Suprapubic skin (tissue), 4 donors: ENCODE measurements around the gene EGR2. TPM values are rescaled to one million over a fixed set of nuclear protein-coding genes. Genes with fewer than 3 reads are reported as not detected.

Experiments used
- DNase-seq, 2 donors: peaks; one replicate each; pipeline ENCODE4 v3.0.0-alpha.2; 2019; ENCODE audit warnings: low spot score in 2 of 2
- H3K27ac ChIP-seq: fragments of 200-600 bp; sonication (generic); one replicate; pipeline ENCODE4 v1.5.1; 2019
- H3K27me3 ChIP-seq: fragments of 200-600 bp; sonication (generic); one replicate; pipeline ENCODE4 v1.5.1; 2019
- H3K36me3 ChIP-seq: fragments of 200-600 bp; sonication (generic); one replicate; pipeline ENCODE4 v1.5.1; 2019
- H3K4me1 ChIP-seq: fragments of 200-600 bp; sonication (generic); one replicate; pipeline ENCODE4 v1.5.1; 2019
- H3K4me3 ChIP-seq: fragments of 200-600 bp; sonication (generic); one replicate; pipeline ENCODE4 v1.5.1; 2019; ENCODE audit warnings: mild to moderate bottlenecking
- H3K9me3 ChIP-seq: fragments of 200-600 bp; sonication (generic); one replicate; pipeline ENCODE4 v1.5.1; 2019
- EP300 ChIP-seq: sonication (generic); formaldehyde crosslinking; IDR thresholded peaks from one replicate; pipeline ENCODE4 v1.6.1; 2017; ENCODE audit warnings: antibody characterized with exemption
- POLR2A ChIP-seq, 2 donors: fragments of 450-650 bp; IDR thresholded peaks; one replicate each; pipeline ENCODE4 v1.6.1; 2017; ENCODE audit warnings: antibody characterized with exemption in 2 of 2, mild to moderate bottlenecking in 2 of 2, moderate library complexity in 2 of 2
- POLR2AphosphoS5 ChIP-seq, 3 donors: sonication (generic); formaldehyde crosslinking; IDR thresholded peaks; one replicate each; pipeline ENCODE4 v1.6.1; 2017; ENCODE audit warnings: antibody characterized with exemption in 3 of 3
- WGBS: methylation state at CpG from one replicate; pipeline ENCODE4 v1.1.5; 2018; 5-methylcytosine and 5-hydroxymethylcytosine counted together
- total RNA-seq, 4 donors: library from RNA; depleted of rRNA; stranded (reverse); fragments of >200 nt; gene quantifications; one replicate each; pipeline ENCODE4 v1.1.0, GENCODE V29; 2016
- TF ChIP-seq, protein P1 (sequence below), 2 donors: fragments of 200-600 bp in 1 of 2; fragments of 450-650 bp in 1 of 2; sonication (generic) in 1 of 2; IDR thresholded peaks; one replicate each; pipeline ENCODE4 v1.5.1; 2016 to 2019; ENCODE audit warnings: antibody characterized with exemption in 2 of 2, mild to moderate bottlenecking in 1 of 2, moderate library complexity in 1 of 2

EGR2 gene
- total RNA-seq, 4 donors from 2014 or later: 7.2 to 39.0 (median 24.3) TPM

DNA sequence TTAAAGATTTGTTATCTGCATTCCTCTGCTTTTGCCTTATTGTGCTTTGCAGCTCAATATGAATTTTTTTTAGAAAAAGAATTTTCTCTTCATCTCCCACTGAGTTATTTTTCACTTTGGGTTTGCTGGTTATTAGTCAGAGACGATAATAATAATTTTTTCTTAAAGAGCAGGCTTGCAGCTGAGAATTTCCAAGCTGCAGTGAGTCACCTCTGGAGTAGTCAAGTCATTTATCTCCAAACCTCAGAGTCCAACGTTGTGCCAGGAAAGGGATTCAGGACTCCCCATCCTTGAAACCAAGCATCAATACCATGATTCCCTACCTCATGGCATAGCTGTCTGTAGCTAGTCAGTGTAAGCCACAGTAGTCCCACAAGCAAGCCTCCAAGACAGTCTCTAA is 15.2 kb upstream of the EGR2 start:
- 56% methylated on average over 2 of the region's 2 CpGs for WGBS
- Histone ChIP-seq H3K4me1 (no peaks in the 10 kb centered on the region), H3K27ac (no peak overlapping the region), H3K4me3 (no peak overlapping the region), H3K27me3 (no peaks in the 10 kb centered on the region), H3K36me3 (no peaks in the 10 kb centered on the region), H3K9me3 (no peaks in the 10 kb centered on the region)
- DNase-seq: no peak
- TF ChIP-seq, protein P1, sequence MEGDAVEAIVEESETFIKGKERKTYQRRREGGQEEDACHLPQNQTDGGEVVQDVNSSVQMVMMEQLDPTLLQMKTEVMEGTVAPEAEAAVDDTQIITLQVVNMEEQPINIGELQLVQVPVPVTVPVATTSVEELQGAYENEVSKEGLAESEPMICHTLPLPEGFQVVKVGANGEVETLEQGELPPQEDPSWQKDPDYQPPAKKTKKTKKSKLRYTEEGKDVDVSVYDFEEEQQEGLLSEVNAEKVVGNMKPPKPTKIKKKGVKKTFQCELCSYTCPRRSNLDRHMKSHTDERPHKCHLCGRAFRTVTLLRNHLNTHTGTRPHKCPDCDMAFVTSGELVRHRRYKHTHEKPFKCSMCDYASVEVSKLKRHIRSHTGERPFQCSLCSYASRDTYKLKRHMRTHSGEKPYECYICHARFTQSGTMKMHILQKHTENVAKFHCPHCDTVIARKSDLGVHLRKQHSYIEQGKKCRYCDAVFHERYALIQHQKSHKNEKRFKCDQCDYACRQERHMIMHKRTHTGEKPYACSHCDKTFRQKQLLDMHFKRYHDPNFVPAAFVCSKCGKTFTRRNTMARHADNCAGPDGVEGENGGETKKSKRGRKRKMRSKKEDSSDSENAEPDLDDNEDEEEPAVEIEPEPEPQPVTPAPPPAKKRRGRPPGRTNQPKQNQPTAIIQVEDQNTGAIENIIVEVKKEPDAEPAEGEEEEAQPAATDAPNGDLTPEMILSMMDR (IDR thresholded peaks at IDR 0.05): no peak
- TF ChIP-seq EP300 (no peak), POLR2A (IDR thresholded peaks at IDR 0.05) (no peak), POLR2AphosphoS5 (IDR thresholded peaks at IDR 0.05) (no peak)

DNA sequence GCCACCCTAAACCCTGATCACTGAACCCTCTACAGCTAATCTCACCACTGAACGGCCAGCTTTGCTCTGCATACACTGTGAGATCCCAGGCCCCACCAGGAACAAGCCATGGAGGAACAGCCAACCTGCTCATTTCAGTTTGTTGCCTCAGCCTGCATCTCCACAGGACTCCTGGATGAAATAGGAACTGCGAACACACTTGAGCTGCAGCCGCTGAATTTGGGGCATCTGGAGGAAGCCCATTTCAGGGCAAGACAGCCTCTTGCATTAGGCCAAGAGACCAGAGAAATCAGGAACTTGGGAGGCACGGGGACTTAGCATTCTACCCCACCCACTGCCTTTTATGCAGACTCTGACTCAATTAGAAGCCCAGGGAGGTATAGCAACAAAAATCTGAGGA is 14.5 kb upstream of the EGR2 start:
- TF ChIP-seq POLR2A (IDR thresholded peaks at IDR 0.05): no peak
- no peak for TF ChIP-seq EP300
- TF ChIP-seq, protein P1 (IDR thresholded peaks at IDR 0.05): no peak
- TF ChIP-seq POLR2AphosphoS5 (IDR thresholded peaks at IDR 0.05): no peak
- H3K27ac ChIP-seq: no peak overlapping the region
- H3K4me1 ChIP-seq: no peaks in the 10 kb centered on the region
- no peaks in the 10 kb centered on the region for H3K36me3 ChIP-seq
- H3K9me3 ChIP-seq: no peaks in the 10 kb centered on the region
- no peaks in the 10 kb centered on the region for H3K27me3 ChIP-seq
- 75% methylated on average over 4 of the region's 4 CpGs for WGBS
- no peak for DNase-seq
- H3K4me3 ChIP-seq: no peak overlapping the region

GRCh38 chr10:62829622-62830021 is 13.5 kb upstream of the EGR2 start:
- no peak for DNase-seq
- TF ChIP-seq EP300 (no peak), POLR2A (IDR thresholded peaks at IDR 0.05) (no peak), POLR2AphosphoS5 (IDR thresholded peaks at IDR 0.05) (no peak)
- TF ChIP-seq, protein P1 (IDR thresholded peaks at IDR 0.05): no peak
- 80% methylated on average over 2 of the region's 2 CpGs for WGBS
- no peak overlapping the region for H3K27ac ChIP-seq
- no peaks in the 10 kb centered on the region for H3K36me3 ChIP-seq
- H3K4me3 ChIP-seq: no peak overlapping the region
- H3K9me3 ChIP-seq: no peaks in the 10 kb centered on the region
- H3K4me1 ChIP-seq: no peaks in the 10 kb centered on the region
- H3K27me3 ChIP-seq: no peaks in the 10 kb centered on the region

DNA sequence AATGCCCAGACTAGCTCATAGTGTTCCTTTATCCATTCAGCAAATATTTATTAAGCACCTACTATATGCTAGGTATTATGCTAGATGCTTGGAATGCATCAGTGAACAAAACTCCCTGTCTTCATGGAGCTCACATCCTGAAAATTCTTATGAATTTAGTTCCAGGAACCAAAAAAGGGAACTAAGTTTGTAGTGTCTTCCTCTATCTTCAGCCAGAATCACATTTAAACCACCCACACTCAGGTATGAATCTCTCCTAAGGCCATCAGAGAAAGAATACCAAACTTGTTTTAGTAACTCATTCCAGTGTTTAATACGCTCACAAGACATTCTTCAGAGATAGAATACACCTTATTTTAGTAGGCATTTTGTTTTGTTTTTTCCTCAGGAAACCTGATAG is 10.1 kb upstream of the EGR2 start:
- Histone ChIP-seq H3K9me3 (no peaks in the 10 kb centered on the region), H3K4me3 (no peak overlapping the region), H3K27ac (no peak overlapping the region), H3K4me1 (no peaks in the 10 kb centered on the region), H3K27me3 (no peaks in the 10 kb centered on the region), H3K36me3 (no peaks in the 10 kb centered on the region)
- TF ChIP-seq POLR2A (IDR thresholded peaks at IDR 0.05) (no peak), POLR2AphosphoS5 (IDR thresholded peaks at IDR 0.05) (no peak), EP300 (no peak)
- TF ChIP-seq, protein P1 (IDR thresholded peaks at IDR 0.05): no peak
- DNase-seq: no peak
- WGBS: 94% methylated on average over 1 of the region's 1 CpG

- H3K27me3 ChIP-seq: peaks cover 21% of the 10 kb centered on the region
- DNase-seq: no peak
- H3K27ac ChIP-seq: no peak overlapping the region
- H3K4me1 ChIP-seq: peaks cover 30% of the 10 kb centered on the region
- H3K36me3 ChIP-seq: no peaks in the 10 kb centered on the region
- H3K9me3 ChIP-seq: no peaks in the 10 kb centered on the region
- WGBS: 78% methylated on average over 5 of the region's 5 CpGs
- TF ChIP-seq POLR2A (IDR thresholded peaks at IDR 0.05) (no peak), EP300 (no peak), POLR2AphosphoS5 (IDR thresholded peaks at IDR 0.05) (no peak)
- TF ChIP-seq, protein P1 (IDR thresholded peaks at IDR 0.05): no peak
- H3K4me3 ChIP-seq: no peak overlapping the region
These were observed 4.4 kb upstream of the EGR2 start for GRCh38 chr10:62820586-62820985.
